GM19239 (cell line): ENCODE measurements around the gene C2CD2.

ENCODE experiments used
- DNase-seq: peaks from one replicate; pipeline ENCODE4 v3.0.0; 2011; ENCODE audit warnings: low spot score; ENCODE audit not compliant: insufficient read length
- FAIRE-seq: peaks from 2 replicates; lab custom pipeline; 2011; peaks lifted over from hg19 to GRCh38; lab: Jason Lieb, UNC

C2CD2 gene

DNA sequence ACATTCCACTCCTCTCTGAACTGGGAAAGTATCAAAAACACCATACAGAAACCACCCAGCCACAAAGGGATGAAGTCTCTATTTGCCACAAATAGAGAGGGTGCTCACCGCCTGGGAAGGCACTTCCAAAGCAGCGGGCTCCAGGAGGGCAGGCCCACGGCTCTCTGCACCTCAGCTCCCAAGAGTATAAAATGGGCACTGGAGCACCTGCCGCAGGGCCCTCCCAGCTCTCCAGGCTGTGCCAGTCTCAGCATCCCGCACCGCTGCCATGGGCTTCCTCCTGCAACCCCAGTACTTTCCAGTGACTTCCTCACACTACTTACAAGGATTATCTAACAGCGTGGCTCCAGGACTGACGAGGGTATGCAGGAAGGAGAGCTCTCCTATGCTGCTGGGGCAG lies 14.4 kb downstream of the C2CD2 start:
- DNase-seq (no peak), FAIRE-seq (no peak)

DNA sequence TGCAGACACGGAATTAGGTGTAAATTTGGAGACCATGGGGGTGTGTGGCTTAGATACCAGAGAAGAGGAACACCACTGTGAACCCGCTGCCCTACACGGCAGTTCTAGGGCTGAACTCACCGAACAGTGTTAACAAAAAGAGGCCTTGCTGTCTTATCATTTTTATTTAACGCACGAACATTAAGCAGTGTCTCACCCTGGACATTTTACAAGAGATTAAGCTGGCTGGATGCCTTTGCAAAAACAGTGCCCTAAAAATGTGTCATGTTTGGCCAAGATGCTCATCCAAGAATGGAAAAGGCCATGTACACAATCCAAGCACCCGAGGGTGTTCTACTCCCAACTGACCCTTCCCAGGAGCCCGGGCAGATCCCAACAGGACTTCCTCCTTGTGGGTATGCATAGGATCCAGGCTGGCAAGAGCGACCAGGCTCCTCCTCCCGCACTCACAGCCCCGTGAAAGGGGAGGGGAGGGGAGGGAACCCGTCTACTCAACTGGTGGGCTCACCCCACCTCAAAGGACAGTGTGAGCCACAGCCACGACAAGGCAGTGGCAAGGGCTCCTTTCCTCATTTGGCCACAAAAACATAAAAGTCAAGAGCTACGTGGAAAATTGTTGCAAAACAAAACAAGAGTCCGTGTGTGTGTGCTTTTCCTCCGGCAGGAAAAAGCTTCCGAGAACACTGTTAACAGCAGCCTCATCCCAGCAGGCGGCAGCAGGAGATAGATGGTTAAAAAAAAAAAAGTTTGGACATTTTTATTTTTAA lies 20.3 kb downstream of the C2CD2 start:
- no peak for FAIRE-seq
- DNase-seq, result no peak

DNA sequence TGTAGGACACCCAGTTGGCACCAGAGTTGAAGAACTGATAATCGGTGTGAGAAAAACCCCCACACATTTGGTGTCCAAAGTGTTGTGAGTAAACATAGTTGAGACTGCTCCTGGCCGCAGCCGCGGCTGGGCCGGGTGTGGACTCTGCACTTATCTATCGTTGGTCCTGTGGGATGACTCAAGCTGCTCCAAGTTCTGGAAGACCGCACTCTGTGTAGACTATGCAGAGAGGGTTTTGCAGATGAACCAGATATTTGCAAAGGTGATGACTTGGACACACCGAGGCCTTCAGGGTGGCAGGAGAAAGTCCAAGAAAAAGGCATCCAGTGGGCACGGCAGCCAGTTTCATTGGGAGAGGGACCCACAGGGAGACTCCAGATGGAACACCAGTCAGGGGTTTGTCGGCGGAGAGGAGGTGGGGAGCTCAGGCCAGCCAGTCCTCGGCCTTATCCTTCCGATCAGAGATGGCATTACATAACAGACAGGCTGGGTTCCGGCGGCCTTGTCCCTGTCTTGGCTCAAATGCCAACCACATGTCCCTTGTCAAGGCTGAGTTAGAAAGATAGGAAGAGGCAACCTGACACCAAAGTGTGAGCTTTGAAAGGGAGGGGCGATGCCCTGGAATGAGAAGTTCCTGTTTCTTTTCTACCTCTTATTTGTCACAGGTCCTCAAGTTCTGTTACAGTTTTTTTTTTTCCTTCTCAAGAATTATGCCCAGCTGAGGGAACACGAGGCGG lies 21.1 kb downstream of the C2CD2 start:
- FAIRE-seq (peak; percentile 57), DNase-seq (no peak)

DNA sequence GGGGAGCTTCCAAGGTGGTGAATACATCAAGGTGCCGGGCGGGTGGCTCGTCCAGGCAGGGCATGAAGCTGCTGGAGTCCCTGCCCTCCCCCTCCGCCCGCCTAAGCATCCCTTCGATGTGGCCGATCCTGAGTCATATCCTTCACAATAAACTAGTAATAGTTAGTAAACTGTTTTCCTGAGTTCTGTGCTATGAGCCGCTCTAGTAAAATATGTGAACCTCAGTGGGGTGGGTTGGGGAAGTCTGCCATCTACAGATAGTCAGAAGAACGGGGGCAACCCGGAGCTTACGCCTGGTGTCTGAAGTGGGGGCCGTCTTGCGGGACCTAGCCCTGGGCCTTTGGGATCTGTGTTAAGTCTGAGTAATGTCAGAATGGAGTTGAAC lies 21.6 kb downstream of the C2CD2 start:
- no peak for DNase-seq
- no peak for FAIRE-seq

DNA sequence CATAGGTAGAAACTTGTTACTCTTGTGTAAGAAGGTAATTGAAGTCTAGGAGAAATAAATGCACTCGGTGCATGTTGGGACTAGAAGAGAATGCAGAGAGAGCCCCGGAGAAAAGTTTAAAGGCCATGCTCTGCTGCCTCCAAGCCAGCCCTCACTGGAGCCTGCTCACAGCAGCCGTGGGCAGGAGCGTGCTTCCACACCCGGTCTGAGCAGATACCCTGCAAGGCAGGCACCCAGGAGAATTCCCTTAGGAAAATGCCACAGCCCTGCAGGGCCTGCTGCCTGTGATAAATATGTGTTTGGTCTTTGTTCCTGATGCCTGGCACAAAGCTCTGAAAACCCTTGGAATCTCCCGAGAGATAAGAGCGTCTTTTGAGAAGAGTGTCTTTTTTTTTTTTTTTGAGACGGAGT lies 22.8 kb downstream of the C2CD2 start:
- DNase-seq, result no peak
- no peak for FAIRE-seq

DNA sequence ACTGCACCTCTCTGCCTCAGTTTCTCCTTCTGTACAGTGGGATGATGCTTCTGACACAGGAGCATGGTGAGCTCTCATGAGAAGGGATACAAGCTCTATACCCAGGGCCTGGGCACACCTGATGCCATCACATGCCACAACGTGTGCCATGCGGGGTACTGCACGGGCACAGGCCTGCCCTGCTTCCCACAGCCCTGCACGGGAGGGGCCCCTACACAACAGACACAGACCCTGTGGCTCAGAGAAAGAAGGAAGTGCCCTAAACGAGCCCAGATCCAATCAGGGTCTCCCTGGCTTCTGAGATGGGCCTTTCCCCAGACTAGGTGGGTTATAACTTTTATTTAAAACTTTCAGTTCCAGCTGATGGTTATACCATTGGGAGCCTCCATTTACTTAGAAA lies 24.6 kb downstream of the C2CD2 start:
- no peak for DNase-seq
- no peak for FAIRE-seq

DNA sequence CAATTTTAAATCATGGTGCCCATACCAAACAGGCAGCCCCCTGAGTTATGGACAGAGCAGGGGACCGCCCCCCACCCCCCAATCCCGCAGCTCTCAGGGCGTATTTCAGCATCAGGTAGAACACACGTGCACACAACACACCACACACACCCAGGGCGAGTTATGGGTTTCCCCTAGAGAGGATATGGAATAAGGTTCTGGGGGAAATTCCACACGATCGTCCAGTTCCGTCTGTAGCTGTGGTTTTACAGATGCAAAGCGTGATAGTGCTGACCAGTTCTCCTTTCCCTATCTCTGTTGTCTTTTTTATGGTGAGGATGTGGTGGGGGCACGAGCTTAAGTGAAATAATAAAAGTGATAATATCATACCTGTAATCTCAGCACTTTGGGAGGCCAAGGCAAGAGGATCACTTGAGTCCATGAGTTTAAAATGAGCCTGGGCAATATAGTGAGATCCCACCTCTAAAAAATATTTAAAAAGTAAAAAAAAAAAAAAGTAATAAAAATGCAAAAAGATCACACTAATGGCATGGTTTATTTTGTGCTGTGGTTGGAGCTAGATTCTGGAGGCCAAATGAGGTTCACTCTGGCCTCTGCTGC lies 25.1 kb downstream of the C2CD2 start:
- FAIRE-seq (peak; percentile 68), DNase-seq (peak; percentile 29)

DNA sequence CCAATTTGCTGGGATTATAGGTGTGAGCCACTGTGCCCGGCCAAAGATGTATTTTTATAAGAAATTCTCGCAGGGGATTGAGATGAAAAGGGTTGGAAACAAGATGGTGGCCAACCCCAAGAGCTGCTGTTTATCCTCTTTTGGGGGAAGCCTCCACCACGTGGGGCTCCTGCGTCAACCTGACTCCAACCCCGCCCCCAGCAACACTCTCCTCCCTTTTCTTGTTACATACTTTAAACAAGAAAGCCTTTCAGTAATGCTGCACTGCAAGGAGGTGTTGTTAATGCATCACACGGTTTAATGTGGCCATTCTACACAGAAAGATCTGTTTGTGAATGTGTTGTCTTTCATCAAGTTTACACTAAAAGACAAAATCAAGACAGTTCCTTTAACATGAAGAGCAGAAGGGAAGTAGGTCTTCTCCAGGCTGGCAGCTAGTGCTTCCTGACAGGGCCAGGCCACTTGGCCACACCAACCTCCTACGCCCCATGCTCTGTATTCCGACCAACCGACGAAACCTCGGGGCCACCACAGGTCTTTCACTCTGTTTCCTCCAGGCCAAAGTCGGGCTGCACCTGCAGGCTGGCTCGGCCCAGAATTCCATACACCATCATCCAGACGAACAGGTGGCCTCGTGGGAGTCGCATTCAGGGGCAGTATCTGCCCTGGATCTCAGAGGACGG lies 25.9 kb downstream of the C2CD2 start:
- DNase-seq (no peak), FAIRE-seq (peak; percentile 39)

DNA sequence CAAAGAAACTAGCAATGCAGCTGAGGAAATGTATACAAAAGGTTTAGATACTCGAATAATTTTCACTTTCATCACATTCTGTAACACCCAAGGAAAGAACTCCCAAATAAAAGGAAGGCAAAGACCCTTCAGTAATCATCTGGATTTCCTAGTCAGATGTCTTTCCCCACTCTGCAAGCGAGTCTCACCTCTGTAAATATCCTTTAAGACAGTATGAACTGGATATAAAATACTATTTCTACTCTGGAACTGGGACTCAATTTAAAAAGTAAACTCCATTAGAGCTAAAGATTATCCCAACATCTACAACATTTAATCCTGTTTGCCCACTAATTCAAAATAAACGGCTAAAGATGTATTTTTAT lies 27.0 kb downstream of the C2CD2 start:
- no peak for FAIRE-seq

DNA sequence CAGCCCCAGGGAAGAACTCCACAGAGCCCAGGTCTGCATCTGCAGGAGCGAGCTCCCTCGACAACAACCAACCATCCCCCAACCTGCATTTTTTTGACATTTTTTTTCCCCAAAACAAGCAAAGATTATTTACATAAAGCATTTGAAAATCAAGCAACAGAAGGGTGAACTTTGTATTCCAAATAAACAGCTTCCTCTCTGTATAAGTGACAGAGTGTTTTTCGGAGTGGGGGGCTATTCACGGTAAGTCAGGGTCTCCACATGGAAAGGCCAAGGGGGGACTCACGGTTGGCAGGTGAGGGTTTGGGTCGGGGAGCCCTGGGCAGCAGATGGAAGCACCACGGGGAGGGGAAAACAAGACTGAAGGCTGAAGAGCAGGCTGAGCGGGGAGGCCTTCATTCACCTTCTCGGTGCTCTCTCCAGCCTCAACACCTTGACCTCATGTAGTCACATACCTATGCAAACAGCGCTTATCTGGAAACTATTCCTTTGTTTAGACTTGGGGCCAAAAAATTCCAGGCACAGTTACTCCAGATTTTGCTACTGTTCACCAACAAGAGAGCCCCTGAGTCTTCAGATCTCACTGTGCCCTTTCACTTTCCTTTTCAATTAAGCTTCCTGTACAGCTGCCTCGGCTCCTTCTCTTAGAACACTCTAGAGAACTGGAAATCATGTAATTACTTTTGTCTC lies 27.6 kb downstream of the C2CD2 start:
- peak; percentile 99 for FAIRE-seq
- DNase-seq, result peak; percentile 51

More for the DNA sequence above, 27.0 kb downstream of the C2CD2 start:
- DNase-seq, result no peak

DNA sequence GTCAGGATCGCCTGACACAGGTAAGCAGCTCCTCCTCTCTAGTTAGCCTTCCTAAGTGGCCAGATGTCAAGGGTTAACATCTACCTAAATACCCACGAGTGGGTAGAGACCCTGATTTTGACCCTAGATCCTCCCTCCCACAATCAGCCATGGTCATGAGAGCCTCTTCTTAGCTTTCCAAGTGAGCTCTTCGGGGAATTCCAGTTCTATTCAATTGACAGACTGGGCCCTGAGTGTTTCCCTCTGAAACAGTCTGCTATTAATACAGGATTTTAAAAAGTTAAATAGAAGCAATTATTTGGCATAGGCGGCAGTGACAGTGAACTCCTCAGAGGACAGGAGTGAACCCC lies 28.1 kb downstream of the C2CD2 start:
- FAIRE-seq (no peak), DNase-seq (no peak)

DNA sequence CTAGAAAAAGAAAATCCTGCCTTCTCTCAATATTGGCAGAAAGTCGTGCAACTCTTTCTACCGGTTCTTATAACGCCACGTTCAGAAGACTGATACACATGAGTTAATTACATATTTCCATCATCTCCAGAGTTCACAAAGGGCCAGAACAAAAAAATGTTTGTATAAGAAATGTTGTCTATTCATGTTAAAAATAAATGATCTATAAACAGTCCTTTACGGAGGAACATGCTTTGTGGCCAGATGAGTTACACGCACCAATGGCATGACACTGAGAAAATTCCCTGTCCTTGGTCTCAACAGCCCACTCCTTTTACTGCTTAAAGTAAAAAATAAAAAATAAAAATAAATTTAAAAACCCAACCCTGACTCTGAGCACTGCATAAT lies 29.5 kb downstream of the C2CD2 start:
- no peak for FAIRE-seq

DNA sequence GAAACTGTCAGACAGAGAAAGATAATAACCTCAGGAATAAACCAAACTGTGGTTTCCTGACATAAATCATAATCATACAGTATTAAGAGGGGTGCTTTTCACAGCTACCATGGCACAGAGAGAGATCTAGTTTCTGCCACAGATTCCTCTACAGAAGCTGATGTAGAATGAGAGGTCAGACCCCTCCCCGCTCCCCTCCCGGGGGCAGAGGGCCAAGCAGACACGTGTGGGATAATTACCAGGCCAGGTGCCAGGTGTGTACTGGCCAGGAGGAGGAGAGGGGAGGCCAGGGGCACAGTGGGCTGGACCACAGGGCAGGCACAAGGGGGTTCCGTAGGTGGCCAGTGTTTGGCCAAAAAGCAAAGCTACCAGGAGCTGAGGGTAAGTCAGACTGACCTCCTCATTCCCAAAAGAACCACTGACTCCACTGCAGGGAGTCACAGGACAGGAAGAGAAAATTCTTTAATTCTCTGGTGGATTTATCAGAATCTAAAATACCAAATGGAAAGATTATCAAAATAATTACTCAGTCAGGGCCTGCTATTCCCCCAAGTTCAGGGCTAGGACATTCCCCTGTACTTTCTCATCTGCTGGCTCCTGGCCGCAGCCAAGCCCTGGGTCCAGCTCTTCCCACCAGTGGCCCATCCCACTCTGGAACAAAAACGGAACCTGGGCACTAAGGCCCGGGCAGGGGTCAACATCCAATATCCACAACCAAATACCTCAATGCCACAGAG lies 30.0 kb downstream of the C2CD2 start:
- FAIRE-seq, result peak; percentile 18
- DNase-seq, result no peak

More for the DNA sequence above, 29.5 kb downstream of the C2CD2 start:
- DNase-seq, result no peak

DNA sequence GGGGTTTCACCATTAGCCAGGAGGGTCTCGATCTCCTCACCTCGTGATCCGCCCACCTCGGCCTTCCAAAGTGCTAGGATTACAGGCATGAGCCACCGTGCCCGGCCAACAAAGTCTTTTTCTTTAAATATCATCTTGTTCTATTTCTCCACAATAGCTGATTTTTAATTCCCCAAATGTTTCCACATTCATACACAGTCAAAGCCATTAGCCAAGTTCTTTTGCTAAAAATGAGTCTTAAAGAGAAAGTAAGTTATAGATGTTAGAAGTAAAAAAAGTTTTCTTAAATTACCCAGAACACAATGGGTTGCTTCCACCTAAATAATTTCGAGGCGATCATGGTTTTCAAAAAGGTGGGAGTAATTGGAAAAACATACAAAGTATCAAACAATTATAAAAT lies 30.6 kb downstream of the C2CD2 start:
- DNase-seq (no peak), FAIRE-seq (no peak)

DNA sequence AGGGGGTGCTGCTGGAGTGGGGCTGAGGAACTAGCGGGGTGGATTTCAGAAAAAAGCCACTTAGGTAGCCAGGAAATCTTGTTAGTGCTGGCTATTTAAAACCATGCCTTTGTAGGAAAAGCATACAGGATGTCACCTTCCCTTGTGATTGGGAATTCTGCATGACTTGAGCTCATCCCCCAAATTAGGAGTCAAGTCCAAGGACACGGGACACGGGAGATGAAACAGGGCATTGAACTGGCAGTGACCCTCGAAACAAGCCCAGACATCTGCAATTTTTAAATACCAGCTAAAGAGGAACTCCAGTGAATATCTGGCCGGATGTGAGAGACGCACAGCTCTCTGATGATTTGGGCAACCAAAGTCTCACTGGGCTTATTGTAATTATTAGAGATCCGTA lies 32.8 kb downstream of the C2CD2 start:
- FAIRE-seq, result peak; percentile 53
- DNase-seq, result peak; percentile 52

DNA sequence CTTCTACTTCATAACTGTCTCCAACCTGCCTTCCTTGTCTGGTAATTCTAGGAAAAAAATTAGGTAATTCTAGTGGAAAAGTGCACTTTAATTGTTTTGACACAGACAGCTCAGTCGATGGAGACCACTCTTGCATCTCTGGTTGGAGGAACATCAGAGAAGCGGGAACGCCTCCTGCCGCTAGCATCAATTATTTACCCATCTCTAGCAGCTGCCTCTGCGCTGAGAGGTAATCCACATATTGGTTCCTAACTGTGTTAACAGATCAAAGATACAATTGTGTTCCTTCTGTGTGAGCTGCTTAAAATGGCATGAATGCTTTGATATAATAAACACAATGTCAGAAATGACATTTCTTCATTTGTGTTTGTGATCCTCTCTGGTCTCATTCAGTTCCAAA lies 33.3 kb downstream of the C2CD2 start:
- DNase-seq (no peak), FAIRE-seq (no peak)

DNA sequence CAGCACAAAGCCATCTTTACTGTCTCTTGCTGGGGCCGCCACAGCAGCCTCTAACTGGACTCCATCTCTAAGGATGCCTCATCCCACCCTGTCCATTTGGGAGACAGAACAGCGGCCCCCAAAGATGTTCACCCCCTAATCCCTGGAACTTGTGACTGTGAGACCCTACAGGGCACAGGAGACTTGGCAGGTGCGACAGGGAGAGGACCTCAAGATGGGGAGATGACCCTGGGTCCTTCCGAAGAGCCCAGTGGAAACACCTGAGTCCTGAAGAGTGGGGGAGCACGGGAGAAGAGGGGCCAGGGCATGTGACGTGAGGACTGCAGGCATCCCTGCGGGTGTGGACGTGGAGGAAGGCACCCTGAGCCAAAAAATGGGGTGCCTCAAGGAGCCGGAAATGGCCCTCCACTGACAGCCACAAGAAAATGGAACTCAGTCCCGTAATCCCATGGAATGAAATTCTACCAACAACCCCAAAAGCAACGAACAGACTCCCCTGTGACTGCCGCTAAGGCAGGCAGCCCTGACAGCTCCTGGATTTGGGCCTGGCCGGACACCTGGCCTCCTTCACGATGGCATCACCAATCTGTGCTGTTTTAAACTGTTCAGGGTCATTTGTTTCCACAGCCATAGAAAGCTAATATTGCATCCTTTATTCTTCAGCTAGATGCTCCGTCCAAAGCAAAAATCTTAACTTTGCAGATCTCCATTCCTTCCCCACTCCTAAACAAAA lies 34.0 kb downstream of the C2CD2 start:
- DNase-seq (no peak), FAIRE-seq (no peak)

DNA sequence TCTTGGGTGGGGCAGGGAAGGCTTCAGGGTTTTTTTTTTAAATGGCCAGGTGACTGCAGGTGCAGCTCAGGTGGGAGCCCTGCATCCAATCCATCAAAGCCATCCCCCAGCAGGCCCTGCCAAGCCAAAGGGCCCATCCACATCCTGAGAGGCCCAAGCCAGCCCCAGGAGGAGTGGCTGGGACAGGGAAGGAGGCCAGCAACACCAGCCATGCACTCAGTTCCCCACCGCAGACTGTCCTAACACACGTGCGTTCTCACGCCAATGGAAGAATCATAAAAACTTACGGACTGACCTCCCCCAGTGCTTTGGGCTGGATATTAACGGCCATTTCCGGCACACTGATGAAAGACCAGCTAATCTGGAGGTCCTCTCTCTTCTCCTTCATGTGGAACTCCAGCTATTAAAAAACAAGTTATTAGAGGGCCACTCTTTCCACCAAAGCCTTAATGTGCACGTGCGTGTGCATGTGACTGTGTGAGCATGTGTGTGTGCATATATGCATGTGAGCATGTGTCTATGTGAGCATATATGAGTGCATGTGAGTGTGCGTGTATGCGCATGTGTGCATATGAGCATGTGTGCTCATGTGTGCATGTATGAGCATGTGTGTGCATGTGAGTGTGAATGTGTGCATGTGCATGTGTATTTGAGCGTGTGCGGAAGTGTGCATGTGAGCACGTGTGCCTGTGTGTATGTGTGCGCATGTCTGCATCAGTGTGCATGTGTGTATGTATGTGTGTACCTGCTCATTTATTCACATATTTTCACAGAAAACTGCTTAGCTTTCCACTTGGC lies 35.1 kb downstream of the C2CD2 start:
- FAIRE-seq (no peak), DNase-seq (no peak)
